KMS-11 (cell line): ENCODE data around the gene CHCHD6.

ENCODE experiments used
- H2AFZ ChIP-seq: fragments of 200-600 bp; sonication (generic); 2 replicates; pipeline ENCODE4 v1.6.1; 2016; ENCODE audit warnings: antibody characterized with exemption, mixed run types, low read depth
- H3K27ac ChIP-seq: fragments of 200-600 bp; sonication (generic); 2 replicates; pipeline ENCODE4 v1.6.1; 2016; ENCODE audit warnings: mild to moderate bottlenecking, mixed run types
- H3K27me3 ChIP-seq: fragments of 200-600 bp; sonication (generic); 2 replicates; pipeline ENCODE4 v1.6.1; 2017; ENCODE audit warnings: mild to moderate bottlenecking, low read depth, mixed run types, moderate library complexity; ENCODE audit not compliant: insufficient read depth
- H3K36me3 ChIP-seq: fragments of 200-600 bp; sonication (generic); 2 replicates; pipeline ENCODE4 v1.6.1; 2017; ENCODE audit warnings: mild to moderate bottlenecking, mixed run types; ENCODE audit not compliant: insufficient read depth
- H3K4me1 ChIP-seq: fragments of 200-600 bp; sonication (generic); 2 replicates; pipeline ENCODE4 v1.6.1; 2016; ENCODE audit warnings: mild to moderate bottlenecking, low read depth, mixed run types; ENCODE audit not compliant: poor library complexity, severe bottlenecking
- H3K4me2 ChIP-seq: fragments of 200-600 bp; sonication (generic); 2 replicates; pipeline ENCODE4 v1.7.0; 2016; ENCODE audit warnings: mild to moderate bottlenecking, mixed run types
- H3K4me3 ChIP-seq: fragments of 200-600 bp; sonication (generic); IDR thresholded peaks from 2 replicates; pipeline ENCODE4 v1.6.1; 2017; ENCODE audit warnings: low read depth, low read length, mixed read lengths; ENCODE audit not compliant: insufficient read depth
- H3K79me2 ChIP-seq: fragments of 200-600 bp; sonication (generic); 2 replicates; pipeline ENCODE4 v1.6.1; 2016; ENCODE audit warnings: low read depth, mixed run types; ENCODE audit not compliant: insufficient read depth
- H3K9ac ChIP-seq: fragments of 200-600 bp; sonication (generic); 2 replicates; pipeline ENCODE4 v1.6.1; 2016; ENCODE audit warnings: mild to moderate bottlenecking, mixed run types
- H4K20me1 ChIP-seq: fragments of 200-600 bp; sonication (generic); 2 replicates; pipeline ENCODE4 v1.6.1; 2016; ENCODE audit warnings: mild to moderate bottlenecking, mixed run types; ENCODE audit not compliant: insufficient read depth
- CTCF ChIP-seq: fragments of 200-600 bp; sonication (generic); conservative IDR thresholded peaks from 2 replicates; pipeline ENCODE4 v1.6.1; 2017; ENCODE audit warnings: low read depth, mild to moderate bottlenecking, antibody characterized with exemption, low read length, moderate library complexity, mixed read lengths

The CHCHD6 gene

GRCh38 chr3:126816986-126817777, 113.1 kb downstream of the CHCHD6 start:
- Histone ChIP-seq H3K9ac (no peak overlapping the region), H3K4me1 (peaks cover 12% of the 10 kb centered on the region), H3K4me3 (no peak overlapping the region), H2AFZ (no peak overlapping the region), H3K79me2 (no peaks in the 10 kb centered on the region), H3K4me2 (peak overlapping the region; percentile 18; the same call in 1 of the 2 replicates), H3K36me3 (no peaks in the 10 kb centered on the region), H4K20me1 (no peaks in the 10 kb centered on the region), H3K27ac (peak overlapping the region; percentile 18; the same call in 1 of the 2 replicates), H3K27me3 (no peaks in the 10 kb centered on the region)
- TF ChIP-seq CTCF: no peak

DNA sequence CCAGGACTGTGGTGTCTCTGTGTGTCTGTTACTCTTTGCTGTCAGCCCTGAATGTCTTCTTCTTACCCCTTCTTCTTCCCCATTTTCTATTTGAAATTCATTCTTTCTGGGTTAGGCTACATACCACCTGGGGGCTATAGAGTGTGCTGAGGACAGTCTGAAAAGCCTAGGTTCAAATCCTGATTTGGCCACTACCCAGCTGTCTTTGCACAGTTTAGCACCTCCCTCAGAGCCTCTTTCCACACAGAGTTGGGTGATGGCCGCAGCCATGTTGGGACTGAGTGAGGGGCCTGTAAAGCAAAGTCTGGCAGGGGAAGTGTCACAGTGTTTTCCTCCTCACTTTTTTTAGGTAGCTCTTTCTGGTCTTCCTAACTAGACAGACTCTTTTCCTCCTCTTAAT, 113.7 kb downstream of the CHCHD6 start:
- no peak for TF ChIP-seq CTCF
- Histone ChIP-seq H3K9ac (no peak overlapping the region), H2AFZ (no peak overlapping the region), H3K36me3 (no peaks in the 10 kb centered on the region), H3K27me3 (no peaks in the 10 kb centered on the region), H3K4me2 (peak overlapping the region; percentile 18; the same call in 1 of the 2 replicates), H4K20me1 (no peaks in the 10 kb centered on the region), H3K4me3 (no peak overlapping the region), H3K4me1 (peaks cover 12% of the 10 kb centered on the region), H3K79me2 (peaks cover 3% of the 10 kb centered on the region; the same call in 1 of the 2 replicates), H3K27ac (no peak overlapping the region)

DNA sequence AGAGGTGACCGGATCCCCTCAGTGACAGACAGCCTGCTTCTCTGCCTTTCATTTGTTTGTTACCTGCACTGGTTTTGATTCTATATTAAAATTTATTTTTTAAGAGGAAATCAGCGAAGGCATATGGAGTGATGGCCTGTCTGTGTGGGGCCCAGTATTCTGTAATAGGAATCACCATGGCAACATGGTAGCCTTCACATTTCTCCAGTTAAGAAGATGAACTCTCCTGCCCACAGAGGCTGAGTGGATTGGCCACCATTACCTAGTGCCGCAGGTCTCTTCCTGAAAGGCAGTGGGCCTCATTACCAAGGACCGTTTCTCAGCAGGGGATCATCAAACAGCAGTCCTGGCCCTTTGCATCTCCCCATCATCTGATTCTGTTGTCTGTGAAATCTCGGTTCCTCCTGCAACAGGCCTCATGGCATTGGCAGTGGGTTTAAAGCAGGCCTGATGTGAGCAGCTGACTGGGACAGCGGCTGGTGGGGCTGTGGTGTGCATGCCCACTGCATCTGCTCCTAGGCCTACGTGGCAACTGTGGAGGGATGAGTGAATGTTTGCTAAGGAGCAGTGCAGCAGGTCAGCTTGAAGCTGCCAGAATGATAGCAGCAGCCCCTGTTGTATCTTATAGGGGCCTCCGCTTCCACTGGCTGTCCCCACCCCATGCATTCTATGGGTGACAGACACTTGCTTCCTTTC, 114.5 kb downstream of the CHCHD6 start:
- Histone ChIP-seq H3K4me1 (peaks cover 12% of the 10 kb centered on the region), H3K4me2 (no peak overlapping the region), H3K79me2 (peaks cover 7% of the 10 kb centered on the region; the same call in 1 of the 2 replicates), H3K4me3 (no peak overlapping the region), H3K36me3 (no peaks in the 10 kb centered on the region), H2AFZ (no peak overlapping the region), H4K20me1 (no peaks in the 10 kb centered on the region), H3K27ac (no peak overlapping the region), H3K9ac (no peak overlapping the region), H3K27me3 (no peaks in the 10 kb centered on the region)
- TF ChIP-seq CTCF: no peak

GRCh38 chr3:126826693-126827092, 122.7 kb downstream of the CHCHD6 start:
- Histone ChIP-seq H4K20me1 (no peaks in the 10 kb centered on the region), H3K4me2 (no peak overlapping the region), H3K27me3 (no peaks in the 10 kb centered on the region), H3K4me1 (peaks cover 11% of the 10 kb centered on the region), H3K4me3 (no peak overlapping the region), H3K36me3 (no peaks in the 10 kb centered on the region), H2AFZ (no peak overlapping the region), H3K9ac (no peak overlapping the region), H3K27ac (no peak overlapping the region), H3K79me2 (peaks cover 7% of the 10 kb centered on the region; the same call in 1 of the 2 replicates)
- no peak for TF ChIP-seq CTCF
